Stimulated activated naive CD8-positive, alpha-beta T cell treated with anti-CD3 and anti-CD28 coated beads, Interleukin-15, Interleukin-2, amounts not matched to agents 100 ng/mL and 50 ng/mL, for 24 hours (primary cell): ENCODE measurements around the gene HLA-DRB1.
"Not testable (repeated sequence)": the region's sequence is repeated elsewhere in the genome, so short reads cannot be mapped to it uniquely, and the experiment has no call there.

Source experiments
- H3K27ac Mint-ChIP-seq: one replicate; pipeline ENCODE4 v1.8.0; 2021; ENCODE audit warnings: mild to moderate bottlenecking, mixed read lengths
- H3K27me3 Mint-ChIP-seq: one replicate; pipeline ENCODE4 v1.8.0; 2021; ENCODE audit warnings: mixed read lengths
- H3K36me3 Mint-ChIP-seq: one replicate; pipeline ENCODE4 v1.8.0; 2021; ENCODE audit warnings: low read depth, mixed read lengths
- H3K4me1 Mint-ChIP-seq: one replicate; pipeline ENCODE4 v1.8.0; 2021; ENCODE audit warnings: low read depth, mixed read lengths
- H3K4me3 Mint-ChIP-seq: one replicate; pipeline ENCODE4 v1.8.0; 2021; ENCODE audit warnings: mild to moderate bottlenecking, mixed read lengths
- H3K9me3 Mint-ChIP-seq: one replicate; pipeline ENCODE4 v1.8.0; 2021; ENCODE audit warnings: mixed read lengths

Gene HLA-DRB1

DNA sequence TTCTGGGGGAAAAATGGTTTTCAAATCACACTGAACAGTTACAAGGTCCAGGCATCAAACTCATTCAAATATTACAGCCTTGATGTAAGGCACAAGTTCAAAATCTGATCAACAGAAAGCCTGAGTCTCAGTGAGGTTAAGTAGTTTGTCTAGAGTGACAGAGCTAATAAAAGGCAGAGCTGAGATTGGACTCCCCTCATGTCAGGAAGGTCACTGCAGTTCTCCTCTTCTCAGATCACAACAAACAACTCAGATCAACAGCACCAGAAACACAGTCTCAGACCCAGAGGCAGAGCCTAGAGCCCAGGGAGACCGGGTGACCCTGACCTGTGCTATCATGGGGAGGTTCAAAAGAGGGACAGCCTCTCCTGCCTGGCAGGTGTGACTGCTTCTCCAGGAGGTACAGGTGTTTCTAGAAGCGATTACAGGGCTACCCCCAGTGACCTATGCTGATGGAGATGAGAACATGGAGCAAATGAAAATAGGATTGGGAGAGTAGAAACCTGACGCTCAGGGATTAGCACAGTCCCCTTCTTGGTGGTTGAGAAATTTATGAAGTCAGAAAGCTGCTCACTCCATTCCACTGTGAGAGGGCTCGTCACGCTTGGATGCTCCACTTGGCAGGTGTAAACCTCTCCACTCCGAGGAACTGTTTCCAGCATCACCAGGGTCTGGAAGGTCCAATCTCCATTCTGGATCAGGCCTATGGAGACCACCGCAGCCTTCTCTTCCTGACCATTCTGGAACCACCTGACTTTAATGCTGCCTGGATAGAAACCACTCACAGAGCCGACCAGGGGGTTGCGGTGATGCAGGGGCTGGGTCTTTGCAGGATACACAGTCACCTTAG is 35.3 kb downstream of the HLA-DRB1 start:
- no peaks in the 10 kb centered on the region for H3K36me3 Mint-ChIP-seq
- peaks cover 9% of the 10 kb centered on the region for H3K4me1 Mint-ChIP-seq
- no peak overlapping the region for H3K27ac Mint-ChIP-seq
- no peaks in the 10 kb centered on the region for H3K9me3 Mint-ChIP-seq
- no peaks in the 10 kb centered on the region for H3K27me3 Mint-ChIP-seq
- H3K4me3 Mint-ChIP-seq, result no peak overlapping the region

DNA sequence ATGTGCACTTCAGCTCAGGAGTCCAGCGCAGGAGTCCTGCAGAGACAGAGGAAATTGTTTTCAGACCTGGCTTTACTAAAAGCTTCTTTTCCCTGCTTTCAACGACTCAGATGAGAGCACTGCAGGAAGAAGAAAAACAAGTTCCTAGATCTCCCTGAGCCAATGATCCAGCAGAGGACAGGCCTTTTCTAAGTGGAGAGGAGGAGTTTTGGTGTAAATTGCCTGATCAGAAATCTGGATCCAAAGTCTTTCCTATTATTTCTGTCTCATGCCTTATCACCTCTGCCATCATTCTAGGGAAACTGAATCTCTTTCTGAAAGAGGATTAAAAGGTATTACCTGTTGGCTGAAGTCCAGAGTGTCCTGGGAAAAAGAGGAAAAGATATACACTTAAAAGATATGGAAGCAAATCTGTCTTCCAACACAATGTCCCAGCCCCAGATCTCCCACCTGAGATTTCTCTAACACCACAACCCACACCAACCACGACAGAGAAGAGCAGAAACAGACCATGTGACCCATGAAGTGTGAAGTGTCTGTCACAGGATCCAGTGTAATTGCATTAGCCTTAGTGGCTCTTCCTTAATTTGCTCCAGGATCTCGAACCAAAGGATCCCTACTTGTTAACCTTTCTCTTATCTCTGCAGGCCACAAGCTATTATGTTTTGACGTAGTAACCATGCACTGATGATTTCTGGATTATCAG is 36.5 kb downstream of the HLA-DRB1 start:
- no peak overlapping the region for H3K4me3 Mint-ChIP-seq
- H3K27ac Mint-ChIP-seq, result no peak overlapping the region
- H3K9me3 Mint-ChIP-seq, result no peaks in the 10 kb centered on the region
- H3K4me1 Mint-ChIP-seq, result peaks cover 9% of the 10 kb centered on the region
- no peaks in the 10 kb centered on the region for H3K27me3 Mint-ChIP-seq
- no peaks in the 10 kb centered on the region for H3K36me3 Mint-ChIP-seq

DNA sequence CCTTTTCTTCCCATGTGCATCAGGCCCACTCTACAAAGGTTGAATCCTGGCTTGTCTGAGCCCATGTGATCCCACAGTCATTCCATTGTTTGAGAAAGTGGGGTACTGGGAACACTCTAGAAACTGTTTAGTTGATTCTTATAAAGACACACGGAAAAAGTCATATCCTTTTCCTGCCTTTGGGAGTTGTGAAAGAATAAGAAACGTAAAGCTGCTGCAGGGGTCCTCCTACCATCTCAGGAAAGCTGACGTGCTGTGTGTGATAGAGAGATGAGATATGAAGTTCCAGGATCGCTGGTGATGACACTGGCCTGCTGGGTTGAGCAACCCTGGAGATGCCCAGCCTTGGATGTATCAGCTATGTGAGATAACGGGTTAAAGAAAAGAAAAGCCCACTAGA is 38.2 kb downstream of the HLA-DRB1 start:
- Mint-ChIP-seq H3K4me3 (no peak overlapping the region), H3K27me3 (no peaks in the 10 kb centered on the region), H3K9me3 (no peaks in the 10 kb centered on the region), H3K27ac (no peak overlapping the region), H3K36me3 (no peaks in the 10 kb centered on the region), H3K4me1 (peaks cover 9% of the 10 kb centered on the region)

DNA sequence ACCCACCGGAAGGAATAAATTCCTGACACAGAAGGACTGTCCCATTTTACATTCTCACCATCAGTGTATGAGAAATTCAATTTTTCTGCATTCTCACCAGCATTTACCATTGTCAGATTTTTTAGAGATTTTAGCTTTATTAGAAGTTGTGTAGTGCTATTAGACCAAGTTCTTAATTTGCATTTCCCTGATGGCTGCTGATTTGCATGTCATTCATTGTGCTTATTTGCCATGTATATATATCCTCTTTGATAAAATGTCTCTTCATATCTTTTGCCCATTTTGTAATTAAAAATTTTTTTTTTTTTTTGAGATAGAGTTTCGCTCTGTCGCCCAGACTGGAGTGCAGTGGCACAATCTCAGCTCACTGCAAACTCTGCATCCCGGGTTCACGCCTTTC is 49.8 kb downstream of the HLA-DRB1 start:
- H3K36me3 Mint-ChIP-seq, result no peaks in the 10 kb centered on the region
- peaks cover 3% of the 10 kb centered on the region for H3K9me3 Mint-ChIP-seq
- H3K4me3 Mint-ChIP-seq, result no peak overlapping the region
- no peaks in the 10 kb centered on the region for H3K27me3 Mint-ChIP-seq
- no peaks in the 10 kb centered on the region for H3K4me1 Mint-ChIP-seq
- H3K27ac Mint-ChIP-seq, result no peak overlapping the region

DNA sequence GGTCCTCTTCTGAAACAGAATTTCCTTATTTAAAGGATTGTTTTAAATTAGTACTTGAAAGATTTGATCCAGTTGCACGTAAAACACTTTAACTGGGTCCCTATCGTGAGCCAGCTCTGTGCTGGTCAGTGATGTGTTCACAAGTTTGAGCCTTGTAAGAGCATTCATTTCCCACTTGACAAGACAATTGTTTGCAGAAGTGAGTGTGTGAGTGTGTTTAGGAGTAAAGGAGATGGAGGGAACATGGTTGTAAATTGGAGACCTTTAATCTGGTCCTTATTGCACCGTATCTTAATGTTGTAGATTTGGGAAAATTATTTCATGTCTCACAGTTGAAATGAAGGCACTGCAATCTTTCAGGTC is 59.2 kb downstream of the HLA-DRB1 start:
- H3K9me3 Mint-ChIP-seq, H3K4me1 Mint-ChIP-seq, H3K4me3 Mint-ChIP-seq, H3K27me3 Mint-ChIP-seq, H3K36me3 Mint-ChIP-seq: not testable (repeated sequence)
- H3K27ac Mint-ChIP-seq, result peak overlapping the region; percentile 12

DNA sequence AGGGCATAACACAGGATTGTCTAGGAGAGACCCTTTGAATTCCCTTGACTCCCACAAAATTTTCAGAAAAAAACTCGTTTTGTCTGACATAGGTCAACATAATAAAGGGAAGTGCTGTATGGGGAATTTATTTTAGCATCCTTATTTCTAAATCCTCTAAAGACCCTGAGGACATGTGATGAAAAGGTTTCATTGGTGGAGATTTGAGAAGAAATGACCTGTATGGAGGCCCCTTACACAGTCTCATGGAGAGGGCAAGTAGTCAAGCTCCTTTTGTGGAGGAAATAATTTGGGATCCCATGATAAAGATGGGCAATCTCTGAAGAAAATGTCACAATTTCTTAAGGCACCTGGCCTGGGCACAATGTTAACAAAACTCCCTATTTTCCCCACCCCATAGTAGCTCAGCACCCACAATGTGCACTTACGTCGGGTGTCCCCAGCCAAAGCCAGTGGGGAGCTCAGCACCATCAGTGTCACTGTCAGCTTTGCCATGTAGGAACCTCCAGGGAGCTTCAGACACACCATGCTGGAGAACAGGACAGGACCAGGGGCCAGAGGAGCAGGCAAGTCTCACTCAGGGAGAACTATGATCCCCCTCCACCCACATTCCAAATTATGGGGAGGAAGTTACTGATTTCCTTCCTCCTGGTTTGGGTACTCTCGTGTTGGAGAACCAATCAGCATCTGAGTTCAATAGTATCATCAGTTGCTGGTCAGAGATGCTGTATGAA is 59.8 kb downstream of the HLA-DRB1 start, which contains the start of gene HLA-DRB5:
HLA-DRB5 (minus strand) TSS at position 591 of the 734 bp plus-strand sequence; CDS start at position 528, 63 bp downstream.
- Mint-ChIP-seq H3K4me3 (peak within 1 kb of the TSS; percentile 76), H3K27ac (peak within 1 kb of the TSS; percentile 73), H3K27me3 (no peaks in the 10 kb centered on the region), H3K9me3 (no peaks in the 10 kb centered on the region), H3K4me1 (peaks cover 3% of the 10 kb centered on the region), H3K36me3 (no peaks in the 10 kb centered on the region)
